Stomach (tissue), 9 donors: ENCODE results near the gene NDUFAF5. TPM values are rescaled to one million over a fixed set of nuclear protein-coding genes. Genes with fewer than 3 reads are reported as not detected.

Experiments used
- DNase-seq, 2 donors: peaks; one replicate each; pipeline versions ENCODE4 v3.0.0 to v3.0.0-alpha.2; 2013 to 2019
- H3K27ac ChIP-seq, 5 donors: fragments of 200-600 bp in 4 of 5; sonication (generic) in 4 of 5; one replicate each; pipeline ENCODE4 v1.5.1; 2013 to 2019; ENCODE audit warnings: mild to moderate bottlenecking in 1 of 5, moderate library complexity in 1 of 5
- H3K27me3 ChIP-seq, 3 donors: fragments of 200-600 bp; sonication (generic); one replicate each; pipeline ENCODE4 v1.5.1; 2017 to 2019; ENCODE audit warnings: mixed run types in 1 of 3
- H3K36me3 ChIP-seq, 4 donors: fragments of 200-600 bp; sonication (generic); 1 replicate in 3 of 4; 2 replicates in 1 of 4; pipeline ENCODE4 v1.5.1; 2016 to 2019
- H3K4me1 ChIP-seq, 4 donors: fragments of 200-600 bp; sonication (generic); one replicate each; pipeline ENCODE4 v1.5.1; 2016 to 2019
- H3K4me3 ChIP-seq, 4 donors: fragments of 200-600 bp; sonication (generic) in 3 of 4; one replicate each; pipeline ENCODE4 v1.5.1; 2016 to 2019; ENCODE audit warnings: mild to moderate bottlenecking in 1 of 4
- H3K9me3 ChIP-seq, 4 donors: fragments of 200-600 bp; sonication (generic); one replicate each; pipeline ENCODE4 v1.5.1; 2016 to 2019
- EP300 ChIP-seq: sonication (generic); formaldehyde crosslinking; IDR thresholded peaks from one replicate; pipeline ENCODE4 v1.6.1; 2017; ENCODE audit warnings: antibody characterized with exemption
- POLR2A ChIP-seq, 4 donors: fragments of 450-650 bp; IDR thresholded peaks; one replicate each; pipeline ENCODE4 v1.6.1; 2016; ENCODE audit warnings: antibody characterized with exemption in 4 of 4, control low read depth in 2 of 4, mild to moderate bottlenecking in 1 of 4, moderate library complexity in 1 of 4
- POLR2AphosphoS5 ChIP-seq, 3 donors: sonication (generic); formaldehyde crosslinking; IDR thresholded peaks; one replicate each; pipeline ENCODE4 v1.6.1; 2016; ENCODE audit warnings: antibody characterized with exemption in 3 of 3
- WGBS, 5 donors: extraction: QIAGEN DNeasy Blood & Tissue Kit in 3 of 5; methylation state at CpG; one replicate each; pipeline versions ENCODE4 v1.1.5 to v1.1.7; 2013 to 2018; 5-methylcytosine and 5-hydroxymethylcytosine counted together
- intact Hi-C: fragments of 100-400 bp; cut with DNase I; formaldehyde crosslinking; loops from one replicate; pipeline ENCODE4 v1.15.1; 2023; ENCODE audit warnings: low total_unique reads
- polyA plus RNA-seq, 3 donors: library from polyadenylated mRNA; stranded (reverse); fragments of 200-250 nt; gene quantifications; one replicate each; pipeline ENCODE4 v1.2.3, GENCODE V29; 2013
- total RNA-seq, 5 donors: library from RNA; depleted of rRNA; stranded (reverse); fragments of >200 nt; gene quantifications; one replicate each; pipeline versions ENCODE4 v1.1.0 to v1.2.3, GENCODE V29; 2014 to 2016
- TF ChIP-seq, protein P1 (sequence below), 7 experiments: fragments of 450-650 bp in 4 of 7; fragments of 200-600 bp in 3 of 7; sonication (generic) in 3 of 7; IDR thresholded peaks; one replicate each; pipeline ENCODE4 v1.5.1; 2016 to 2019; ENCODE audit warnings: antibody characterized with exemption in 7 of 7, control low read depth in 2 of 7, mild to moderate bottlenecking in 1 of 7
- donor health status: healthy with polysubstance abuse.
- donor health status: Bipolar disorder and iron deficiency.
- donor health status: healthy.

Gene NDUFAF5
- total and polyA plus RNA-seq, 8 donors = 2.3 to 51.8 (median 25.0) TPM

DNA sequence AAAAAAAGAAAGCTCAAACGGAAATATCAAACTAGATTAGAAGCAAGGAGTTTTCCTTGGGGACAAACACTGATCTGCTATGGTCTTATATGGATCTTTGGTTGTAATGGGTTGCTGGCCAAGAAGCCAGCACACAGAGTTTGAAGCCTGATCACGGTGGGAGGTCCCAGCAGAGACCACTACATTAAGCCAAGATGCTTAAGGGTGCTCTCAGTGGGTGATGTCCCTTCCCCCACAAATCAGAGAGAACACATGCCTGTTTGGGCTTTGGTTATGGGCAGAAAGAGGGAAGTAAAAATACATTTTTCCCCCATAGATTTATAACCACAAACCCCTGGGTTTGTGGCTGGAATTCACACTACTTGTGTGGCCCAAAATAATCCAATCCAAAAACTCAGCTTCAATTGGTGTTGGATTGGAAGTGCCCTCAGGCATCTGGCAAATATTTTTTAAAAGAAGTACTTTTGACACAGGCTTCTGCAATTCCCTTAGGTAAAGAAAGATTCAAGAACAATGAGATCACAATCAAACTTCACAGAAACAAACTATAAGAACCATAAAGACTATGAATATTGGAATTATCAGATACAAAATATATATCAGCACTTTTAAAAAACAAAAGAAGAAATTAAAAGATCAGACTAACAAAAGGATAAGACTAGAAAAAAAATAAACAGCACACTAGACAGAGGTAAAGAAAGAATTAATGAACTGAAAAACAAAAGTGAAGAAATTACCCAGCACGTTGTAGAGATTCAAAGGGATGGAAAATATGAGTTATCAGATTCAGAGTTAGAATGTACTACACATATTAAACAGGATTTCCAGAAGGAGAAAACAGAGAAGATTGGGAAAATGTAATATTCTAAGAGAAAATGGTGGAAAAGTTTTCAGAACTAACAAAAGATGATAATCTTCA is 44.8 kb upstream of the NDUFAF5 start:
- peaks cover 0 to 32% (median 6%) of the 10 kb centered on the region in 4 donors for H3K4me1 ChIP-seq
- no peaks in the 10 kb centered on the region for H3K9me3 ChIP-seq
- 73 to 79% (median 75%) methylated on average over 3 of the region's 3 CpGs for WGBS, 5 donors
- intact Hi-C loops = no loop called here
- H3K4me3 ChIP-seq = no peak overlapping the region
- H3K27me3 ChIP-seq = no peaks in the 10 kb centered on the region
- no peak for DNase-seq
- TF ChIP-seq EP300 (no peak), POLR2AphosphoS5 (IDR thresholded peaks at IDR 0.05) (no peak), POLR2A (IDR thresholded peaks at IDR 0.05) (no peak)
- TF ChIP-seq, protein P1, sequence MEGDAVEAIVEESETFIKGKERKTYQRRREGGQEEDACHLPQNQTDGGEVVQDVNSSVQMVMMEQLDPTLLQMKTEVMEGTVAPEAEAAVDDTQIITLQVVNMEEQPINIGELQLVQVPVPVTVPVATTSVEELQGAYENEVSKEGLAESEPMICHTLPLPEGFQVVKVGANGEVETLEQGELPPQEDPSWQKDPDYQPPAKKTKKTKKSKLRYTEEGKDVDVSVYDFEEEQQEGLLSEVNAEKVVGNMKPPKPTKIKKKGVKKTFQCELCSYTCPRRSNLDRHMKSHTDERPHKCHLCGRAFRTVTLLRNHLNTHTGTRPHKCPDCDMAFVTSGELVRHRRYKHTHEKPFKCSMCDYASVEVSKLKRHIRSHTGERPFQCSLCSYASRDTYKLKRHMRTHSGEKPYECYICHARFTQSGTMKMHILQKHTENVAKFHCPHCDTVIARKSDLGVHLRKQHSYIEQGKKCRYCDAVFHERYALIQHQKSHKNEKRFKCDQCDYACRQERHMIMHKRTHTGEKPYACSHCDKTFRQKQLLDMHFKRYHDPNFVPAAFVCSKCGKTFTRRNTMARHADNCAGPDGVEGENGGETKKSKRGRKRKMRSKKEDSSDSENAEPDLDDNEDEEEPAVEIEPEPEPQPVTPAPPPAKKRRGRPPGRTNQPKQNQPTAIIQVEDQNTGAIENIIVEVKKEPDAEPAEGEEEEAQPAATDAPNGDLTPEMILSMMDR (IDR thresholded peaks at IDR 0.05) = no peak
- no peak overlapping the region for H3K27ac ChIP-seq
- H3K36me3 ChIP-seq = peaks cover 5 to 39% (median 21%) of the 10 kb centered on the region in 4 donors

DNA sequence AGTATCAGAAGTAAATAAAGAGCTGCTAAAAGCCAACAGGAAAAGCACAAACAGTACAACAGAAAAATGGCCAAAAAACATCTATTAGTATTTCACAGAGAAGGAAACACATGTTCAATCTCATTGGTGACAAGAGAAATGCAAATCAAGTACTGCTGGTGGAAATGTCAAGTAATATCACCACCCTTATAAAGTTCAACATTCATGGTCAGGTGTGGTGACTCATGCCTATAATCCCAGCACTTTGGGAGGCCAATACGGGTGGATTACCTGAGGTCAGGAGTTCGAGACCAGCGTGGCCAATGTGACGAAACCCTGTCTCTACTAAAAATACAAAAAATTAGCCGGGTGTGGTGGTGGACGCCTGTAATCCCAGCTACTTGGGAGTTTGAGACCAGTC is 42.9 kb upstream of the NDUFAF5 start:
- no peak for TF ChIP-seq POLR2A (IDR thresholded peaks at IDR 0.05)
- no peak for TF ChIP-seq POLR2AphosphoS5 (IDR thresholded peaks at IDR 0.05)
- no peak for TF ChIP-seq EP300
- H3K27me3 ChIP-seq = no peaks in the 10 kb centered on the region
- WGBS, 5 donors = 84 to 96% (median 87%) methylated on average over 6 of the region's 6 CpGs
- no peak for DNase-seq
- peaks cover 0 to 16% (median 5%) of the 10 kb centered on the region in 4 donors for H3K4me1 ChIP-seq
- no peak overlapping the region for H3K27ac ChIP-seq
- no peak overlapping the region for H3K4me3 ChIP-seq
- intact Hi-C loops = no loop called here
- H3K9me3 ChIP-seq = no peaks in the 10 kb centered on the region
- peaks cover 5 to 47% (median 26%) of the 10 kb centered on the region in 4 donors for H3K36me3 ChIP-seq

DNA sequence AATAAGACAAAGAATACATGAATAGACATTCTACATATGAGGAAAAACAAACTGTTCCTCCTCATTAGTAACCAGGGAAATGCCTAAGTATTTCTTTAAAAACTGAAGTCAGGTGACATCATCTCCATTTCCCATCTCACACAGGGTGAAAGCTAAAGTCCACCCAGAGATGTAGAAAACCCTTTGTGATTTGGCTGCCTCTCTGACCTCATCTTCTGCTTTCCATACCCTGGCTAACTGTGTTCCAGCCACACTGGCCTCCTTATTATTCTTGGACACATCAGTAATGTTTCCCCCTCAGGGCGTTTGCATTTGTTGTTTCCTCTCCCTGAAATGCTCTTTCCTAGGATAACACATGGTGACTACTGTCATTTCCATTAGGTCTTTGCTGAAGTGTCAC is 40.5 kb upstream of the NDUFAF5 start:
- no peaks in the 10 kb centered on the region for H3K27me3 ChIP-seq
- H3K27ac ChIP-seq = no peak overlapping the region
- no peaks in the 10 kb centered on the region for H3K9me3 ChIP-seq
- no peak for DNase-seq
- no peak overlapping the region for H3K4me3 ChIP-seq
- TF ChIP-seq, protein P1 (IDR thresholded peaks at IDR 0.05) = no peak
- no peak for TF ChIP-seq POLR2A (IDR thresholded peaks at IDR 0.05)
- TF ChIP-seq EP300 = no peak
- no peak for TF ChIP-seq POLR2AphosphoS5 (IDR thresholded peaks at IDR 0.05)
- no peaks in the 10 kb centered on the region for H3K4me1 ChIP-seq
- peaks cover 5 to 51% (median 26%) of the 10 kb centered on the region in 4 donors for H3K36me3 ChIP-seq
- intact Hi-C loops = no loop called here
- WGBS, 5 donors = 77 to 89% (median 83%) methylated on average over 1 of the region's 1 CpG

DNA sequence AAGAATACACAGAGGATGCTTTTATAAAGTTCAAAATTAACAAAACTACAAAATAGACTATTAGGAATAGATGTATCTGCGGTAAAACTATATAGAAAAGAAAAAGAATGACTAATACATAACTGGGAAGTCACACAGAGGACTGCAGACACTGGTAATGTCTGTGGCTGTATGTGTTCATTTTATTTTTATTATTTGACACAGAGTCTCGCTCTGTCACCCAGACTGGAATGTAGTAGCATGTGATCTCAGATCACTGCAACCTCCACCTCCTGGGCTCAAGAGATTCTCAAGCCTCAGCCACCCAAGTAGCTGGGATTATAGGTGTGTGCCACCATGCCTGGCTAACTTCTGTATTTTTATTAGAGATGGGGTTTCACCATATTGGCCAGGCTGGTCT is 39.0 kb upstream of the NDUFAF5 start:
- no peaks in the 10 kb centered on the region for H3K27me3 ChIP-seq
- H3K9me3 ChIP-seq = no peaks in the 10 kb centered on the region
- H3K36me3 ChIP-seq = peaks cover 9 to 57% (median 34%) of the 10 kb centered on the region in 4 donors
- 74 to 99% (median 87%) methylated on average over 2 of the region's 2 CpGs for WGBS, 5 donors
- no peak for DNase-seq
- no peaks in the 10 kb centered on the region for H3K4me1 ChIP-seq
- intact Hi-C loops = no loop called here
- no peak for TF ChIP-seq EP300
- H3K27ac ChIP-seq = no peak overlapping the region
- H3K4me3 ChIP-seq = no peak overlapping the region

DNA sequence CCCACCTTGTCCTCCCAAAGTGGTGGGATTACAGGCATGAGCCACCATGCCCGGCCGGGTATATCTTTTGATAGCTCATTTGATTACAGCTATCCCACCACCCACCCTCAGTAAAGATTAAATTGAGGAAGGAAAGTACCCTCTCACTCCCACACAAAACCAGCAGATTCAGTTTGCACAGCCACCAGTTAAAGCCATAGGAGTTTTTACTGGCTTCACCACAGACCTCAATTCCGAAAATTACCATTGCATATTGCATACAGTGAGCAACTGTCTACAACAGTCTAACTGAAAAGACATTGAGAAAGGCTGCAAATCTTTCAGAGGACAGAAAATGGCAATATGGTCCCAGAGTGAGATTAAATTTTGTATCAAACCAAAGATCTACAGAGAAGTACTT is 35.0 kb upstream of the NDUFAF5 start:
- no peak for DNase-seq
- intact Hi-C loops = no loop called here
- H3K9me3 ChIP-seq = no peaks in the 10 kb centered on the region
- H3K4me3 ChIP-seq = no peak overlapping the region
- H3K27ac ChIP-seq = no peak overlapping the region
- TF ChIP-seq EP300 (no peak), POLR2AphosphoS5 (IDR thresholded peaks at IDR 0.05) (no peak), POLR2A (IDR thresholded peaks at IDR 0.05) (no peak)
- TF ChIP-seq, protein P1 (IDR thresholded peaks at IDR 0.05) = no peak
- WGBS, 5 donors = 94 to 99% (median 95%) methylated on average over 3 of the region's 3 CpGs
- H3K27me3 ChIP-seq = no peaks in the 10 kb centered on the region
- H3K4me1 ChIP-seq = no peaks in the 10 kb centered on the region
- peaks cover 4 to 52% (median 34%) of the 10 kb centered on the region in 4 donors for H3K36me3 ChIP-seq
